Measurements from ENCODE around the gene RBPMS2.

The RBPMS2 gene

GRCh38 chr15:64781299-64781698, 5.9 kb upstream of the RBPMS2 start:
- no peak for DNase-seq

DNA sequence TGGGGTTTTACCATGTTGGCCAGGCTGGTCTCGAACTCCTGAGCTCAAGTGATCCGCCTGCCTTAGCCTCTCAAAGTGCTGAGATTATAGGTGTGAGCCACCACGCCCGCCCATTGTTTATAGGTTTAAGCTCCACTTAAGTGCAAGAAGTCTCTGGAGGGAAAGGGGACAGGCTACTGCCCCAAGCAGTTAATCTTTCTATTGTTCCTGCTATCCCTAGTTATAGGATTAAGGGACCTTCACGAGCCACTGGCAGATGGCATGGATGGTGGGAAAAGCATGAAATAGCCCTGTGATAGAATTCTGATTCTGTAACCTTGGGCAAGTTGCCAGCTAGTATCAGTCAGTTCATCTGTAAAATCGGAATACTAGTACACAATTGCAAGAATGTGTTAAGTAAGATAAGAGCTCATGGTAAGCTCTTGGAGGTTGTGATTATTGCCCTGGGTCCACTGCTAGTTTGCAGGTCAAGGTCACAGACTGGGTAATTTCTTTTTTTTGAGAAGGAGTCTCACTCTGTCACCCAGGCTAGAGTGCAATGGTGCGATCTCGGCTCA, 5.3 kb upstream of the RBPMS2 start:
- DNase-seq = no peak

GRCh38 chr15:64779630-64780029, 4.2 kb upstream of the RBPMS2 start:
- DNase-seq = no peak

DNA sequence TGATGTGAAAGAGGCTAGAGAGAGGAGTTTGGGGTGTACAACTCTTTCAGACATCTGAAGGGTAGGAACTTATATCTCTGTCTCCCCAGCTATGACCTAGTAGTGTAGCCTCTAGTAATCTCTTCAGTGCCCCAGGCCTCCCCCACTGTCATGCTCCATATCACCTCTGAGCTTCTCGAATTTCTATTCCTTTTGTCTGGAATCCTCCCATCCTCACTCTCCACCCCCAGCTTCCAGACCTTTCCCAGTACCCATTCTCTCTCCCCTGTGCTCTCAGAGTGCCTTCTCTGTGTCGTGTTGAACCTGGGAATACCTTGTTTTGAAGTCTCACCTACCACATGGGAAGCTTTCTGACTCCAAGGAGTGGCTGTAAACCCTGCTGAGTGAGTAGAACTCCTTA, 3.6 kb upstream of the RBPMS2 start:
- no peak for DNase-seq

- DNase-seq = no peak
Measured at GRCh38 chr15:64776402-64776786, 1.0 kb upstream of the RBPMS2 start.

- DNase-seq = no peak
Measured at GRCh38 chr15:64774629-64775493, 528 bp downstream of the RBPMS2 start.

- DNase-seq = no peak
Measured at GRCh38 chr15:64774037-64774628, 1.3 kb downstream of the RBPMS2 start.

GRCh38 chr15:64773606-64774005, 1.8 kb downstream of the RBPMS2 start:
- DNase-seq = no peak

DNA sequence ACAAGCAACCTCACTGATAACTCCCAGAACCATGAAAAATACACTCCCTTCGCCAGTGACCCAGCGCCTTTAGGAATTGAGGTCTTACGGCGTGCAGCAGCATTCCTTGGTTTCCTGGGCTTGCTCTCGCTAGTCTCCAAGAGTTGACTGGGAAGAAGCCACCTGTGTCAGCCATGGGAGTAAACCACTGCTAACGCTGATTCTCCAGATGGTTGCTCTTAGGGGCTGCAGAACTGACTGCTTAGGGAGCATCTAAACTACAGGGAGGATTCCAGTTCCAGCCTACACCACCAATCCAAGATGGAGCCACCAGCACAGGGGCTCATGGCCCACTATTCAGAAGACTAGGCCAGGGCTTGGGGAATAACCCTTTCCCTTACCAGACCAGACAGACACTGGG, 2.4 kb downstream of the RBPMS2 start:
- DNase-seq = no peak

DNA sequence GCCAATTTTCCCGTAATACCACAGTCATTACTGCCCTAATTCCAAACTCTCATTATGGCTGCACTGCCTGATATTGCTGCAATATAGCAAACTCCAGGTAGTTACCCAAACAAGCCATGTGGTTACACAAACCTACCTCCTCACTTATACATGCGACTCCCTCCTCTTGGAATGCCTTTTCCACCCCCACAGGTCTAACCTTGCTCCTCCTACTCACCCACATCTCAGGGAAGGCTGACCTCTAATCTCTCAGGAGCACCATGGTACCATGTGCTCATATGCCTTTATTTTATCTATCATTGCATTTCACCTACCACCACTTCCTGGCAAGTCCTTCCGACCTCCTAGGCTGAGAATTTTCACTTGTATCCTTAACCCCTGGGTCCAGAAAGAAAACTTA, 2.9 kb downstream of the RBPMS2 start:
- DNase-seq = no peak

- DNase-seq = no peak
Measured at GRCh38 chr15:64770626-64771025, 4.8 kb downstream of the RBPMS2 start.

DNA sequence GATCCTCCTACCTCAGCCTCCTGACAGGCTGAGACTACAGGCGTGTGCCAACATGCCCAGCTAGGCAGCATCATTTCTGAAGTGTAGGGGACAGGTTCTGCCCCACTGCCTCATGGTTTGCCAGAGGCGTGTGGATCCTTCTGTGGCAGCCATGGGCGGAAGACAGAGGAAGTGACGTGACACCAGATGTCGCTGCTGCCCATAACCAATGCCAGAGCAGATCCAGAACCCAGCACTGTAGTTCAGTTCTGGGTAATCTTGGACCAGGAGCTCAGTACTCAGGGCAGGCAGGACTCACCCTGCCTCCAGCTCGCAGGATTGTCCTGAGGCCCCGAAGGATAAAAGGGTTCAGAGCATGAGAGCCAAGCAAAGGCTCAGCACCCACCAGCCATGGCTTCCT, 8.2 kb downstream of the RBPMS2 start:
- DNase-seq = no peak

- no peak for DNase-seq
Measured at GRCh38 chr15:64766058-64766457, 9.3 kb downstream of the RBPMS2 start.

- DNase-seq = no peak
Measured at GRCh38 chr15:64763874-64764273, 11.5 kb downstream of the RBPMS2 start.

- no peak for DNase-seq
Measured at GRCh38 chr15:64763462-64763861, 11.9 kb downstream of the RBPMS2 start.

- DNase-seq = no peak
Measured at GRCh38 chr15:64763021-64763420, 12.4 kb downstream of the RBPMS2 start.

GRCh38 chr15:64762546-64762945, 12.8 kb downstream of the RBPMS2 start:
- no peak for DNase-seq

- no peak for DNase-seq
Measured at GRCh38 chr15:64761156-64761555, 14.2 kb downstream of the RBPMS2 start.

DNA sequence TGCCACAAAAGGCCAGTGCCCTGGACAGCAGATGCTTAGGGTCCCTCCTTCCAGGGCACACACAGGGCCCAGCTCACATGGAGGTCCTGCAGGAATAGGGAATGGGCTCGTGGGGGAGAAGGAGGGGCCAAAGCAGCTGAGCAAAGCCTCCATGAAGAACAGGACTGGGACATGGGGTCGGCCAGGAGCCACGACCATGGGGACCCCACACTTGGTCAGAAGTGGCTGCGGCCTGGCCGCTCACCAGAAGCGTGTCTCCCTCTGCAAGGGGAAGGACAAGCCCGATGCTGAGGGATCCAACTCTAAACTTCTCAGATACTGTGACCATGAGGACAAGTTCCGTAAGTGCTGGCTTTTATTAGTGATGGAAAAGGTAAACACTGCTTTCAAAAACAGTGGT, 15.3 kb downstream of the RBPMS2 start:
- no peak for DNase-seq

DNA sequence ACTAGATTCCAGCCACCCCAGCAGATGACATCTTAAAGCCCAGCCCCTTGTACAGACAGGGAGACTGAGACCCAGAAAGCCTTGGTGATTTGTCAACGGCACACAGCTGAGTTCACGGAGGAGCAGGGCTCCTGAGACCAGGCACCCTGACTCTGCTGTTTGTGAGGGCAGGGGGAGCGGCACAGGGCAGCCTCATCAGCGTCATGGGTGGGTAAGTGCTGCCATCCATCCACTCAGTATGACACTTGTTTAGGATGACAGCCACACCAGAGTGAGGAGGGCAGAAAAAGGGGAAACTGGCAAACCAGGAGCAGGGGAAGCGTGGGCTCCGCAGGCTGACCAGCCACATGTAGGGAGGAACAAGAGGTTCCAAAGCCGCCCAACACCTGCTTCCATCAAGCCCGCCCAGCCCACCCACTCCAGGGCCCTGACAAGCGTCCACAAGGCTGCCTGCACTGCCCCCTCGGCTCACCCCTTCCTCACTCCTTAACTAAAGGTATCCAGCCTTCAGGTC, 19.9 kb downstream of the RBPMS2 start:
- no peak for DNase-seq

- DNase-seq = no peak
Measured at GRCh38 chr15:64754663-64755426, 20.5 kb downstream of the RBPMS2 start.

GRCh38 chr15:64753480-64754185, 21.8 kb downstream of the RBPMS2 start:
- DNase-seq = no peak

DNA sequence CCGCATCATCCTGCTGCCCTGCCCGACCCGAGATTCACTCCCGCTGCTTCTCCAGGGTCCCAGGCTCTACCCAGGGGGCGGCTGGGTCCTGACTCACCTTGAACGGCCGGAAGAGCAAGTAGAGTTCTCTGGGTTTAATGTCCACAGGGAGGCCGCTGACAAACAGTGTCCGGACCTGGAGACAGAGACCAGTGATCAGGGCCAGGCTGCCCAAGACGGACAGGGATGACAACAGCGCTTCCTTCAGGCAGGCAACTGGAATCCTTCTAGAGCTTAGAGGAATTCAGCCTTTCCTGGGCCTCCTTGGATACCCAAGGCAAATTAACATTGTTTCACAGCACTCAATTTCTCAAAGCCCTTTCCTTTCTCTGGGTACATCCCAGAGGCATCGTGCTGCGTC, 23.9 kb downstream of the RBPMS2 start:
- no peak for DNase-seq

Measured in NCI-H2081 treated with DMSO at 0.1 percent for 48 hours (cell line).